SK-N-SH (cell line): ENCODE data around the gene PEX16.

Experiments used
- JUND ChIP-seq: IDR thresholded peaks from 2 replicates; pipeline ENCODE4 v1.4.0; 2012
- POLR2AphosphoS5 ChIP-seq: IDR thresholded peaks from 2 replicates; pipeline ENCODE4 v1.6.1; 2012; ENCODE audit warnings: low read depth, low read length
- RAD21 ChIP-seq: IDR thresholded peaks from 2 replicates; pipeline ENCODE4 v1.6.1; 2012; ENCODE audit warnings: mild to moderate bottlenecking, low read length
- TF ChIP-seq, protein P1 (sequence below): fragments of 200-600 bp; sonication (generic); IDR thresholded peaks from 2 replicates; pipeline ENCODE4 v1.6.1; 2017; ENCODE audit warnings: antibody characterized with exemption, mild to moderate bottlenecking, moderate library complexity
- TF ChIP-seq, protein P2 (sequence below): IDR thresholded peaks from 2 replicates; pipeline ENCODE4 v1.4.0; 2012; ENCODE audit warnings: low read depth

DNA sequence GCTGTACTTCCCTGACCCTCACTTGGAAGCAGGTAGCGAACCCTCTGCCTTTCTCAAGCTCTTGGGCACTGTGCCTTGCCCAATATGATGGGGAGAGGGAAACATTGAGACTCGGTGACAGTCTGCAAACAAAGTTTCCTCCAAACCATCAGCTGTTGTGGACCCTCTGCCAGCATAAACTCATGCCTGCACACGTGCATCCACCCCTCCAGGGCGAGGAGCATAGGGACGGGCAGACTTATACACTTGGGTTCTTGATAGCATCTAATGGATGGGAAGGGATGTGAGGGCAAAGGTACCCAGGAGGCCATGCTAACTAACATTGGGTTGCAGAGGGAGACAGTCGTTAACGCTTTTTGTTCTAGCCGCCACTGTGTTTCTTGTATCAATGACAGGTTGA is 40.5 kb downstream of the PEX16 start:
- TF ChIP-seq, protein P1, sequence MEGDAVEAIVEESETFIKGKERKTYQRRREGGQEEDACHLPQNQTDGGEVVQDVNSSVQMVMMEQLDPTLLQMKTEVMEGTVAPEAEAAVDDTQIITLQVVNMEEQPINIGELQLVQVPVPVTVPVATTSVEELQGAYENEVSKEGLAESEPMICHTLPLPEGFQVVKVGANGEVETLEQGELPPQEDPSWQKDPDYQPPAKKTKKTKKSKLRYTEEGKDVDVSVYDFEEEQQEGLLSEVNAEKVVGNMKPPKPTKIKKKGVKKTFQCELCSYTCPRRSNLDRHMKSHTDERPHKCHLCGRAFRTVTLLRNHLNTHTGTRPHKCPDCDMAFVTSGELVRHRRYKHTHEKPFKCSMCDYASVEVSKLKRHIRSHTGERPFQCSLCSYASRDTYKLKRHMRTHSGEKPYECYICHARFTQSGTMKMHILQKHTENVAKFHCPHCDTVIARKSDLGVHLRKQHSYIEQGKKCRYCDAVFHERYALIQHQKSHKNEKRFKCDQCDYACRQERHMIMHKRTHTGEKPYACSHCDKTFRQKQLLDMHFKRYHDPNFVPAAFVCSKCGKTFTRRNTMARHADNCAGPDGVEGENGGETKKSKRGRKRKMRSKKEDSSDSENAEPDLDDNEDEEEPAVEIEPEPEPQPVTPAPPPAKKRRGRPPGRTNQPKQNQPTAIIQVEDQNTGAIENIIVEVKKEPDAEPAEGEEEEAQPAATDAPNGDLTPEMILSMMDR, result no peak
- no peak for TF ChIP-seq JUND
- TF ChIP-seq, protein P2, sequence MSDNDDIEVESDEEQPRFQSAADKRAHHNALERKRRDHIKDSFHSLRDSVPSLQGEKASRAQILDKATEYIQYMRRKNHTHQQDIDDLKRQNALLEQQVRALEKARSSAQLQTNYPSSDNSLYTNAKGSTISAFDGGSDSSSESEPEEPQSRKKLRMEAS, result no peak
- no peak for TF ChIP-seq RAD21
- TF ChIP-seq POLR2AphosphoS5, result no peak
